ENCODE measurements around the gene KDF1. TPM values are rescaled to one million over a fixed set of nuclear protein-coding genes. Genes with fewer than 3 reads are reported as not detected.
A peak's percentile ranks its signal among the peaks of the same experiment; 100 is the strongest.

Gene KDF1
- total and polyA plus RNA-seq, 2 of the 13 experiments (the other 11 are each of a cell fraction or from before 2014, with no cell fraction given), result 1.9 to 4.9 TPM

GRCh38 chr1:26938004-26938658 is 22.1 kb downstream of the KDF1 start (continued):
- TF ChIP-seq, protein P1, sequence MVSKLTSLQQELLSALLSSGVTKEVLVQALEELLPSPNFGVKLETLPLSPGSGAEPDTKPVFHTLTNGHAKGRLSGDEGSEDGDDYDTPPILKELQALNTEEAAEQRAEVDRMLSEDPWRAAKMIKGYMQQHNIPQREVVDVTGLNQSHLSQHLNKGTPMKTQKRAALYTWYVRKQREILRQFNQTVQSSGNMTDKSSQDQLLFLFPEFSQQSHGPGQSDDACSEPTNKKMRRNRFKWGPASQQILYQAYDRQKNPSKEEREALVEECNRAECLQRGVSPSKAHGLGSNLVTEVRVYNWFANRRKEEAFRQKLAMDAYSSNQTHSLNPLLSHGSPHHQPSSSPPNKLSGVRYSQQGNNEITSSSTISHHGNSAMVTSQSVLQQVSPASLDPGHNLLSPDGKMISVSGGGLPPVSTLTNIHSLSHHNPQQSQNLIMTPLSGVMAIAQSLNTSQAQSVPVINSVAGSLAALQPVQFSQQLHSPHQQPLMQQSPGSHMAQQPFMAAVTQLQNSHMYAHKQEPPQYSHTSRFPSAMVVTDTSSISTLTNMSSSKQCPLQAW (CRISPR knock-in tag; IDR thresholded peaks at IDR 0.05), result peak; percentile 98
- peak; percentile 27; the same call in 1 of the 2 replicates for TF ChIP-seq ZNF792 (CRISPR knock-in tag; IDR thresholded peaks at IDR 0.05)
- peak; percentile 46 for TF ChIP-seq MAZ (IDR thresholded peaks at IDR 0.05; ENCODE audit: borderline replicate concordance, low read depth, low read length)
- peak; percentile 84; the same call in 1 of the 2 replicates for TF ChIP-seq MAZ (CRISPR knock-in tag; IDR thresholded peaks at IDR 0.05; ENCODE audit: low read depth)
- TF ChIP-seq HNF1A (IDR thresholded peaks at IDR 0.05; ENCODE audit: low read depth), result peak; percentile 69
- TF ChIP-seq HNF1A (CRISPR knock-in tag; IDR thresholded peaks at IDR 0.05; ENCODE audit: borderline replicate concordance), result peak; percentile 94
- TF ChIP-seq HMGA1 (CRISPR knock-in tag; conservative IDR thresholded peaks at IDR 0.05), result no peak
- no peak; the same call in 1 of the 2 replicates for TF ChIP-seq ZNF343 (CRISPR knock-in tag; IDR thresholded peaks at IDR 0.05)
- TF ChIP-seq NR0B2 (CRISPR knock-in tag; IDR thresholded peaks at IDR 0.05), result no peak
- no peak for TF ChIP-seq ZNF180 (CRISPR knock-in tag; IDR thresholded peaks at IDR 0.05; ENCODE audit: borderline replicate concordance, low read depth)
- TF ChIP-seq AGO2 (optimal IDR thresholded peaks at IDR 0.05; ENCODE audit: low read depth, low read length), result no peak
- TF ChIP-seq ZC3H13 (CRISPR knock-in tag; IDR thresholded peaks at IDR 0.05), result peak; percentile 81; the same call in 1 of the 2 replicates
- TF ChIP-seq KAT2B (IDR thresholded peaks at IDR 0.05; ENCODE audit: borderline replicate concordance, low read depth, low read length), result no peak
- peak; percentile 94 for TF ChIP-seq NCOA2 (CRISPR knock-in tag; IDR thresholded peaks at IDR 0.05)
- TF ChIP-seq JUN (CRISPR knock-in tag; IDR thresholded peaks at IDR 0.05), result peak; percentile 70; the same call in 1 of the 2 replicates
- TF ChIP-seq, protein P2, sequence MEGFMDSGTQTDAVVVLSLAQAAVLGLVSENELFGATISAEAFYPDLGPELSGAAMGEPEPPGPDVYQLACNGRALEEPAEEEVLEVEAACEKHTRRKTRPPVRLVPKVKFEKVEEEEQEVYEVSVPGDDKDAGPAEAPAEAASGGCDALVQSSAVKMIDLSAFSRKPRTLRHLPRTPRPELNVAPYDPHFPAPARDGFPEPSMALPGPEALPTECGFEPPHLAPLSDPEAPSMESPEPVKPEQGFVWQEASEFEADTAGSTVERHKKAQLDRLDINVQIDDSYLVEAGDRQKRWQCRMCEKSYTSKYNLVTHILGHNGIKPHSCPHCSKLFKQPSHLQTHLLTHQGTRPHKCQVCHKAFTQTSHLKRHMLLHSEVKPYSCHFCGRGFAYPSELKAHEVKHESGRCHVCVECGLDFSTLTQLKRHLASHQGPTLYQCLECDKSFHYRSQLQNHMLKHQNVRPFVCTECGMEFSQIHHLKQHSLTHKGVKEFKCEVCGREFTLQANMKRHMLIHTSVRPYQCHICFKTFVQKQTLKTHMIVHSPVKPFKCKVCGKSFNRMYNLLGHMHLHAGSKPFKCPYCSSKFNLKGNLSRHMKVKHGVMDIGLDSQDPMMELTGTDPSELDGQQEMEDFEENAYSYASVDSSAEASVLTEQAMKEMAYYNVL (CRISPR knock-in tag; IDR thresholded peaks at IDR 0.05; ENCODE audit: borderline replicate concordance), result peak; percentile 92
- TF ChIP-seq, protein P3, sequence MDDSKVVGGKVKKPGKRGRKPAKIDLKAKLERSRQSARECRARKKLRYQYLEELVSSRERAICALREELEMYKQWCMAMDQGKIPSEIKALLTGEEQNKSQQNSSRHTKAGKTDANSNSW (CRISPR knock-in tag; IDR thresholded peaks at IDR 0.05; ENCODE audit: borderline replicate concordance), result no peak
- no peak for TF ChIP-seq HCFC1 (IDR thresholded peaks at IDR 0.05; ENCODE audit: low read depth, low read length)
- TF ChIP-seq MTA1 (CRISPR knock-in tag; IDR thresholded peaks at IDR 0.05; ENCODE audit: borderline replicate concordance), result peak; percentile 88; the same call in 1 of the 2 replicates
- peak; percentile 95 for TF ChIP-seq MED8 (CRISPR knock-in tag; IDR thresholded peaks at IDR 0.05; ENCODE audit: insufficient replicate concordance)
- peak; percentile 76; the same call in 1 of the 2 replicates for TF ChIP-seq KLF15 (CRISPR knock-in tag; IDR thresholded peaks at IDR 0.05; ENCODE audit: borderline replicate concordance)
